NCI-H526 (cell line): ENCODE data around the gene DTL.
"Not testable (repeated sequence)": the region's sequence is repeated elsewhere in the genome, so short reads cannot be mapped to it uniquely, and the experiment has no call there.

ENCODE experiments used
- DNase-seq, 2 experiments: peaks; one replicate each; lab custom pipeline; 2025; lab: John Stamatoyannopoulos, UW

The DTL gene

GRCh38 chr1:212035123-212035834 lies at the start of gene DTL, which contains the start of gene INTS7:
Gene DTL, plus strand, starts transcription at chr1:212035748. Its CDS starts 143 bp downstream, at chr1:212035891.
Gene INTS7, minus strand, starts transcription at chr1:212035557. Its CDS starts 120 bp downstream, at chr1:212035437.
- peak; percentile 97 to 99 for DNase-seq

- no peak for DNase-seq
Measured at GRCh38 chr1:211986628-211987254, 48.8 kb upstream of the DTL start.

- DNase-seq: no peak
Measured at GRCh38 chr1:211991695-211992094, 43.9 kb upstream of the DTL start.

GRCh38 chr1:211997426-211997825 lies 38.1 kb upstream of the DTL start:
- DNase-seq: not testable (repeated sequence)

GRCh38 chr1:212002536-212002935 lies 33.0 kb upstream of the DTL start:
- no peak for DNase-seq

- DNase-seq: no peak
Measured at GRCh38 chr1:212004895-212005608, 30.5 kb upstream of the DTL start.

- no peak for DNase-seq
Measured at GRCh38 chr1:212007178-212007577, 28.4 kb upstream of the DTL start.

- no peak for DNase-seq
Measured at GRCh38 chr1:212007886-212008285, 27.7 kb upstream of the DTL start.

- no peak for DNase-seq
Measured at GRCh38 chr1:212009561-212009960, 26.0 kb upstream of the DTL start.

- DNase-seq: no peak
Measured at GRCh38 chr1:212010004-212010403, 25.5 kb upstream of the DTL start.

- peak; percentile 0 to 61 for DNase-seq
Measured at GRCh38 chr1:212012034-212012740, 23.4 kb upstream of the DTL start.

GRCh38 chr1:212013672-212014071 lies 21.9 kb upstream of the DTL start:
- DNase-seq: no peak

GRCh38 chr1:212020975-212021374 lies 14.6 kb upstream of the DTL start:
- no peak for DNase-seq

- DNase-seq: no peak
Measured at GRCh38 chr1:212021563-212021962, 14.0 kb upstream of the DTL start.

- DNase-seq: not testable (repeated sequence)
Measured at GRCh38 chr1:212022908-212023307, 12.6 kb upstream of the DTL start.

GRCh38 chr1:212024469-212025149 lies 10.9 kb upstream of the DTL start:
- DNase-seq: no peak

GRCh38 chr1:212027727-212028126 lies 7.8 kb upstream of the DTL start:
- not testable (repeated sequence) for DNase-seq

GRCh38 chr1:212030936-212031528 lies 4.5 kb upstream of the DTL start:
- DNase-seq: no peak

GRCh38 chr1:212034516-212035122 lies 929 bp upstream of the DTL start:
- DNase-seq: no peak

GRCh38 chr1:212035835-212036605 lies 472 bp downstream of the DTL start:
- DNase-seq: peak in 1 of 2 experiments; percentile 46
